Forelimb muscle (tissue), 1 donor: ENCODE data around the gene COMT. TPM values are rescaled to one million over a fixed set of nuclear protein-coding genes. Genes with fewer than 3 reads are reported as not detected.

Experiments
- DNase-seq: peaks from one replicate; pipeline ENCODE4 v3.0.0-alpha.2; 2013; ENCODE audit warnings: low read depth
- polyA plus RNA-seq: library from polyadenylated mRNA; unstranded; fragments of 120-200 nt; gene quantifications from one replicate; pipeline ENCODE4 v1.2.1, GENCODE V29; 2013; ENCODE audit not compliant: insufficient read length

Gene COMT
- polyA plus RNA-seq, 1 donor, result 90.1 TPM

DNA sequence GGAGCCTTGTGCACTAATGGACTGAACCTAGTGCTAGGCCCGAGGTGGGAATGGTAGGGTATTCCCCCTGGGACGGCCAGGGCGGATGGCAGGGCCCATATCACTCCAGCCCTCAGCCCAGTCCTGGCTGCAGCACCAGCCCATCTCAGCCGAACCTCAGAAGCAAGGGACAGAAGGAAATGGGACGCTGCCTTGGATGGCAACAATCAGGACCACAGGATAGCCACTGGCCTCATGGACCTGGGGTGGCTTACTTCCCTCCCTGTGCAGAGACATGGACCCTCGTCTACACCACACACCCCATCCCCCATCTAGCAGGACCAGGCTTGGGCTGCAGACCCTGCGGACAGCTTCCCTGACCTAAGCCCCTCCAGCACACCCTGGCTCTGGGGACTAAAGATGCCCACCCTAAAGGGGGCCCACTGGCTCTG lies 50.9 kb downstream of the COMT start:
- no peak for DNase-seq

DNA sequence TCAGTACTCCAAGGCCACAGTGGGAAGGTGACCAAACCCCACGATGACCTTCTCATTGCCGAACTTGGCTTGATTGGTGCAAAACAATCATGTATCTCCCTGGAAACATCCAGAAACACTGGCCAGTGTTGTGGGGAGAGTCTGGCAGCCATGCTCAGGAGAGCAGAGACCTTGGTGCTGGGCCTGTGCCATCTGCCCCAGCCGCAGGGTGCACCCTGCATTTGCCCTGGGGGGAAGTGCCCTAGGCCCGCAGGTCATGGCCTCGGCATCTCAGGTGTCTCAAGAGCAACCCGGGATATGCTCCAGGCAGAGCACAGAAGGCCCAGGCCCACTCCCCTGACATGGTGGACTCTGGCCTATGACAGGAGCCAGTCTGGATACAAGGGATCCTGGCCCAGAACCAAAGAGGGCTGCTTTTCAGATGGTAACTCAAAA lies 51.4 kb downstream of the COMT start:
- DNase-seq, result no peak

DNA sequence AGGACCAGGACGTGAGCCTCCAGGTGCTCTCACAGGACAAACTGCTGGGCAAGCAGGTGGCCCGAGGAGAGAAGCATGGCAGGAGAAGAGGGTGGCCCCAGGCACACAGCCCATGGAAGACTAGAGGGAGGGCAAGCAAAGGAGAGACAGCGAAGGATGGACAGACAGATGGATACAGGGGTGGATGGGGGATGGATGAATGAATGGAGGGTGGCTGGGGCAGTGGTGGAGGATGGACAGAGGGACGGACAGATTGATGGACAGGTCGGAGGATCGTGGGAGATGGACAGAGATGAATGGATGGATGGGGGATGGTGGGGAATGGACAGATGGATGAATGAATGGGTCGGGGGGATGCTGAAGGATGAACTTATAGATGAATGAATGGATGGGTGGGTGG lies 52.4 kb downstream of the COMT start:
- DNase-seq, result no peak

DNA sequence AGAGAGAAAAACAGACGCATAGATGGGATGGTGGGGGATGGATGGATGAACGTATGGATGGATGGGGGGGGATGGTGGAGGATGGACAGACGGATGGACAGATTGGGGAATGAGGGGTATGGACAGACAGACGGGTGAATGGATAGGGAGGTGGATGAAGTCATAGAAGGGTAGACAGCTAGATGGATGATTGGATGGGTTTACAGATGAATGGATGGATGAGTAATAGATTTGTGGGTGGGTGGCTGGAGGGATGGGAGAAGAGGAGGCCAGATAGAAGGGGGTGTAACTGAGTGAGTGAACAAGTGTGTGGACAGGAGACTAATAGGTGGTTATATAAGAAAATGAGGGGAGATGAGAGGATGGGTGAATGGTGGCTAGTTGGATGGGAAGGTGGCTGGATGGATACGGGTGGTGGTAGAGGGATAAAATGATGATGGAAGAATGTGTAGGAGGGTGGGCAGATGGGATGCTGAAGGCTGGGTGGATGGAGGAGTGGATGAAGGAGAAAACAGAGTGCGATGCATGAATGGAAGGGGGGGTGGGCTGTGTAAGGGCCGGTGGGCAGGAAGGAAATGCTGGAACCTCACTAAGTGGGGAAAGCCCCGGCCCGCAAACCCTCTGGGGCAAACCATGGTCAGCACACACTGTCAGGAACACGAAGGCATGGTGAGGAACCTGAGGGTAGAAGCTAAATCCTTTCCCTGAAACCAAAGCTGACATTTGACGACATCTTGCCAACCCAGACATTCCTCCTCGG lies 53.5 kb downstream of the COMT start:
- no peak for DNase-seq

DNA sequence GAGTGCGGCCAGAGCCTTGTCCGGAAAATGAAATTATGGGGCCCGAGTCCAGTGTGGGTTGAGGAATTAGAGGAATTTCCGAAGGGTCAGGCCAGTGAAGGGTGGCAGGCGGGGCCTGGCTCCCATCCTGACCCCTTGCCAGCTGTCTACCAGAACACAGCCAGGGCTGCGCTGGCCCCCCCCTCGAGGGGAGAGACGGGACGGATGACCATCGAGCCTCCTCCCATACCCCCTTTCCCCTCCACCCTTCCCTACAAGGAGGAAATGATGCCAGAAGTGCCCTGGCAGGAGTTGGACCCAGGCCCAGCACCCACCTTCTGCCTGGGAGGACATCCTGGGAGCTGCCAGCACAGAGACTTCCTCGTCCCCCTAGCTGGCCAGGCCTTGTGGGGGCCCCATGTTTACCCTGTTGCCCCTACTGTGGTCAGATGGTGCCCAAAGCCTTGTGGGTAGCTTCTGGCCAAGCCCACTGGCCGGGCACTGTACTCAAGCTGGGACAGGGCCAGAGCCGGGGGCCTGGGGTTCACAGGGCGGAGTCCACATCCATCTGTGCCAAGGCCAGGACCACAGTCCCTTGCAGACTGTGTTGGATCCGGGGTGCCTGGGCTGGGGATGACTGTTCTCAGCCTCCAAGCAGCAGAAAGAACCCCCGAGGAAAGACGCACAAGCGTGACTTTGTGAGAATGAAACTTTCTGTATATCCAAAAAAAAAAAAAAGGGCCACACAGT lies 54.2 kb downstream of the COMT start:
- no peak for DNase-seq

DNA sequence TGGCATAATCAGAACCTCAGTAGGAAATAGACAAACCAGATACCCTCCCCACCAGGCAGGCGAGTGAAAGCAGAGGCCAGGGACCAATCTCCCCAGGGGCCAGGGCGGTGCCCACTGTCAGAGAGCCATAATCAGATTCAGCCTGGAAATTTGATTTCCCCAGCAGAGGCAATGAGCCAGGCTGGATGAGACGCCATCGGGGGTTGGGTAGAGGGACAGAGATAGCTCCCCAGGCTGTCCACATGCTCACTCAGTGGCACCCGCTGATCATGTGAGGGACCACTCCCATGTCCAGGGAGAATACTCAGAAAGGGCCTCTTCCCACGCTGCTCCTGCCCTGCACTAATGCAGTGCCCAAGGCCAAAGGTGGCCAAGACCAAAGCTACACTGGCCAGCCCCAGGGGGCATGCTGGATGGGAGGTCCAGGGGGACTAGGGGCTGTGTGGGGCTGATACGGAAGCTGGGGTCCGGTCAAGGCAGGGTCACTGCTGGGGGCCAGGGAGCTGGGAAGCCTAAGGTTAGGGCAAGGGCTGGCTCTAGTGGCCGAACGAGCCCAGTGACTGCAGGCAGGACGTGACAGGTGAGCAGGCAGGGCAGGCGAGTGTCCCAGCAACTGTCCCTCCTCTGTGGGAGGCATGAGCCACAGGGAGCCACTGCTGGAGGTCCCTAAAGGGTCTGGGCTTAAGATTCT lies 55.3 kb downstream of the COMT start:
- DNase-seq, result no peak

DNA sequence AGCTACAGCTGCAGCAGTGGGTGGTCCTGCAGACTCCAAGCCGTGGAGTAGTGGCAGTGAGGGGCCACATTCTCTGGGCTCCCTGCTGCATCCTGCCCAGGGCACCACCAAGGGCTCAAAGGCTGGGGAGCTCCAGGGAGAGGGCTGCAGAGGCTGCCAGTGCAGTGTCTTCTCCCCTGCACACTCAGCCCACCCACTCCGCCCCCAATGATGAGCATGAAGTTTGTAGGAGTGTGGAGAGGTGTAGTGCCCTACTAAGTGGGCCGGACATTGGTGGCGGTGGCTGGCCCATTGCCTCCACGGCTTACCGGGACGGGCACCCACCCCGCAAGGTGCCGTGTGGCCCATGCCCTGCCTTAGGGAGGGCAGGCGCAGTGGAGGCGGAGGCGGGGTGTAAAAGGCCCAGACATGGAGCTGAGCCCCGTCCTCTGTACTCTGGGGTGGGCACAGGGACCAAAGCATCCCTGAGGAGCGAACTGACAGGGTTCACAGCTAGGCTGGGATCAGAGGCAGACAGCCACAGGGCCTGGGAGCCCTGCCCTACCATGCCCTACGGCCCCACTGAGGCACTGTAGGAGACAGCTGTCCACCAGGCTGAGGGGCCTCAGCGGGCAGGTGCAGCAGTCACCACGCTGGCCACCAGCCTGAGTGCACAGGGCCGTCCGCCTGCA lies 56.1 kb downstream of the COMT start:
- DNase-seq, result no peak

DNA sequence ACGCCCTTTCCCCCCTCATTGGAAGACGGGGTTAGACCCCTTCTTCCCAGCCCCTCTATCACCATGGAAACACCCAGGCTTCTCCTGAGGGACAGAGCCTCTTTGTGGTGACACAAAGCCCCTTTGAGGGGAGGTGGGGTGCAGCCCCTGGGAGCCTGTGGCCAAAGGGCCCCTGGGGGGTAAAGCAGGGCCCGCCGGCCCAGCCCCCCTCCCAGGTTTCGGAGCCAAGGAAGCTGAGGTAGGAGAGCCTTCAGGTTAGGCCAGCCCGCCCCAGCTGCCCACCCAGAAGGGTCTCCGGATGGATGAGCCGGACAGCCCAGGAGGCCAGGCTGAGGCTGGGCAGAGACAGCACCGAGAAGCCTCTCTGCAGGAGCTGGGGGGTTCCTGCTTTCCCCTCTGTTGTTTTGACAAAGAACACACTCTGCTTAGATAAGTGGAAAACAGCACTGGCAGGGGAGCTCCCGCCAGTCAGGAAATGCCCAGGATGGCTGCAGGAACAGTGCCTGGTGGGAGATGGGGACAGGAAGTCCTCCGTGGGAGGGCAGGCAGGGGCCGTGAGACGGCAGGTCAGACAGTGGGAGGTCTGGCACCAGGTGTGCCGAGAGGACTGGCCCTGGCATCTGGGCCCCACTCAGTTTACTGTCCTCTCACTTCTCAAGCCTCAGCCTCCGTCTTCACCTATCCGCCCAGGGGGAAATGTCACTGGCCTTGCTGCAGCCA lies 56.8 kb downstream of the COMT start:
- DNase-seq, result no peak

DNA sequence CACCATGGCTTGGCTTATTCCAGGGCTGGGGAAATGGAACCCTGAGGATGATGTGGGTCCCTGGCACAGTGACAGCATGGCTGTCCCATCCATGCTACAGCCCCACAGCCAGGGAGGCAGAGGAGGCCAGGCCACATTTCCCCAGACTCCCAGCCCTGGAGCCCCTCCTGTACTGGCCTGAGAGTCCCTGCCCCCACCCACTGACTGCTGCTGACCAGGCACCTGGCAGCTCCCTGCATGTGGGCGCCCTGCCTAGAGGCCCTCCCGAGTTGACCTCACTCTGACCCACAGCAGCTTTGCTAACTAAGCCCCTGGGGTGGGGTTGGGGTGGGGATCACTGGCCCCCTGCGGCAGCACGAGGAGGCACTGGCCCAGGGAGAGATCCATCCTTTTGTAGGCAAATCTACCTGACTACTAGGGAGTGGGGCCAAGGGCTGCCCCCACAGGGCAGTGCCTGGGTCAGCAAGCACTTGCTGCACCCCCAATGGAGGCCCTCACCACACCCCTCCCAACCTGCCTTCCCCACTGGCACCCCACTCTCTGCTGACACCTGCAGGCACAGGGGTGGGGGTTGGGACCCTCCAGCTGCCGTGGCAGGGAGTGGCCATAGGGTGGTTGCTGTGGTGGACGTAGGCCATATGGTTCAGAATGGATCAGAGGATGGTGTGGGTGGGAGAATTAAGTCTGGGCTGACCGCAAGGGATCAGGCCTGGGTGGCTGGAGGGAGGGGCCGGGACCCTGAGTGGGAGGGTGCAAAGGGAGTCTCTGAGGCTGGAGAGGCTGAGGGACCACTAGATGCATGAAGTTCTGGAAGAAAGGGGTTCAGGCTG lies 57.6 kb downstream of the COMT start:
- no peak for DNase-seq

DNA sequence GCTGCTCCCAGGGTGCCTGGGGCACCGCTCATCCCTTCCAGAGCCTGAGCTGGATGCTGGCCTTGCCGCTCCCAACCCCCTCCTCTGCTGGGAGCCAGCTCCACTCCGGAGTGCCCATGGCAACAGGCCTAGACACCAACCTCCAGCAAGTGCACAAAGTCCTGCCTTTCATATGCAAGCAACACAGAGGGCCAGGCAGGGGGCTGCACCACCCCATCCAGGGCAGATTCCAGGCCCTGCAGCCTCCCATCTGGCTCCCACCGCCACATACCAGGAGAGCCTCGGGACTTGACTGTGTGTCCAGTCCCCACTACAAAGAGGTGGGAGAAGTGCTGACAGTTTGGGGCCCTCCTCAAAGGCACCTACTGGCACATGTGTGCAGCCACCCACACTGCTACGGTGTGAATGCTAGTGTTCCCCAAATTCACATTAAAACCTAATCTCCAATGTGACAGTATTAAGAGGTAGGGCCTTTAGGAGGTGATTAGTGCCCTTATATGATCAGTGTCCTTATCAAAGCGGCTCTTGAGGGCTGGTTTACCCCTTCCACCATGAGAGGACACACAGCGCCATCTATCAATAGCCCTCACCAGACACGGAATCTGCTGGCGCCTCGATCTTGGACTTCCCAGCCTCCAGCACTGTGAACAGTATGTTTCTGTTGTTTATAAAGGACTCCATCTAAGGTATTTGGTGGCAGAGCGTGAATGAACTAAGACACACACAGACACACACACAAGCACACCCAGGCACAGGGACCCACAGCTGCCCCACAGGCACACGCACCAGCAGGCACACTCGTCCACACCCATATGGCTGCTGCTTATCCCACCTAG lies 58.9 kb downstream of the COMT start:
- DNase-seq, result no peak

DNA sequence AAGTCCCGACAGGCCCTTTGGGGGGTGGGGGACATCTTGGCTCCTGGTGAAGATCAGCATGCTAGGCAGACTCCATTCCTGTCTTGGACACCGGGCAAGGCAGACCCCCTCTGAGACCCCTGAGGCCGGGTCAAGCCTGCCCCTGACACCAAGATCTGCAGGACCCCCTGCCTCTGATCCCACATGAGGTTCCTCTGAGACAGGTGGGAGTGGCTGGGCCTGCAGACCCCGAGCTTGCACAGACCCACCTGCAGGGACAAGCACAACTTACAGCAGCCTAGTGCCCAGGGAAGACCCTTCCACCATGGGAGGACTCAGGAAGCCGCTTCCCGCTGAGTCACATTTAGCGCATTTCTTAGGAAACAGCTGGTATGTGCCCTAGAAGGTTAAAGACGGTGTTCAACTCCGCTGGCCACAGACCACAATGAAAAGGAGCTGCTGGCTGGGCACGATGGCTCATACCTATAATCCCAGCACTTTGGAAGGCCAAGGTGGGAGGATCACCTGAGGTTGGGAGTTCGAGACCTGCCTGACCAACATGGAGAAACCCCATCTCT lies 59.6 kb downstream of the COMT start:
- no peak for DNase-seq

DNA sequence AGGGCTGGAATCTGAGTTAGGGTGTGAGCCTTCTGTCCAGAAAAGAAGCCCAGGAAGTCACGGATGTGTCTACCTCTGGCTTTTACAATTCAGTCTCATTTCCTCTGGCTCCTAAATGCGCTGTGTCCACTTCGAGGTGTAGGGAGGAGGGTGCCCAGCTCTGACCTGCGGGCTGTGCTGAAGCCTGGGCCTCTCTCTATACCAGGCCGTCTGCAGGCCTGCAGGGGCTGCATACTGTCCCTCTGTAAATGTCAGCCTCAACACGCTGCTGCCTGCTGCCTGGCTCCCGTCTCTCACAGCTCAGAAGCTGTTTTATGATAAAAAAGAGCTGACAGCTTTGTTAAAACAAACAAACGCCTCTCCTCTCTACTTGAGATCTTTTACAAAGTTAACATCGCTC lies 60.6 kb downstream of the COMT start:
- DNase-seq, result no peak

DNA sequence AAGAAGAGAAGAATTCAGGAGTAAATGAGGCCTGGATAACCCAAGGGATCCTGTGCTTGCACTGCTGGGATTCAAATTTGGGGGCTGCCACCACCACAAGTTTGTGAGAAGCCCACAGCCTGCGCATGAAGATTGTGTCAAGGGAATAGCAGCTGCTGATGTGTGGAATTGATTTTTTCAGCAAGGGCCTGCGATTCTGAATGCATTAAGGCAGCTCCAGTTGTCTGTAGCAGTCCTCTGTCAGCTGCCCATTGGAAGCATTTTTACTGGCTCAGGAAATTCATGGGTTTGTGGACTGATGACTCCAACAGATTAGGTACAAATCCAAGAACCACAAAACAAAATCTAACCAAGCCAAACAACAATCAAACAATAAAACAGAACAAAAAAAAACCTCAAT lies 61.1 kb downstream of the COMT start:
- DNase-seq, result no peak

DNA sequence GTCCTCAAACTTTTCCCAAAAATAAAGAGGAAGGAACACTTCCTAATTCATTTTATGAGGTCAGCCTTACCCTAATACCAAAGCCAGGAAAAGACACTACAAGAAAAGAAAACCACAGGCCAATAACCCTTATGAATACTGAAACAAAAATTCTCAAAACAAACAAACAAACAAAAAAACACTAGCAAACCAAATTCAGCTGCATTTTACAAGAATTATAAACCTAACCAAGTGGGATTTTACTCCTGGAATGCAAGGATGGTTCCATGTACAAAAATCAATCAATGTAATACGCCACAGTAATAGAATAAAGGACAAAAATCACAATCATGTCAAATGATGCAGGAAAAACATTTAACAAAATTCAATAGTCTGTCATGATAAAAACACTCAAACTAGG lies 61.7 kb downstream of the COMT start:
- DNase-seq, result no peak

DNA sequence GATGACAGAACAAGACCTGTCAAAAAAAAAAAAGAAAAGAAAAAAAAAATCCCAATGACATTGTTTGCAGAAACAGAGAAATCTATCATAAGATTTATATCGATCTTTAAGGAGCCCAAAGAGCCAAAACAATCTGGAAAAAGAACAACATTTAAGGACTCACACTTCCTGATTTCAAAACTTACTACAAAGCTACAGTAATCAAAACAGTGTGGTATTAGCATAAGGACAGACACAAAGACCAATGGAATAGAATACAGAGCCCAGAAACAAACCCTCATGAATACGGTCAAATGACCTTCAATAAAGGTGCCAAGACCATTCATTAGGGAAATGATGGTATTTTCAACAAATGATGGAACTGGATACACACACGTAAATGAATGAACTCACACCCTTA lies 62.9 kb downstream of the COMT start:
- no peak for DNase-seq

DNA sequence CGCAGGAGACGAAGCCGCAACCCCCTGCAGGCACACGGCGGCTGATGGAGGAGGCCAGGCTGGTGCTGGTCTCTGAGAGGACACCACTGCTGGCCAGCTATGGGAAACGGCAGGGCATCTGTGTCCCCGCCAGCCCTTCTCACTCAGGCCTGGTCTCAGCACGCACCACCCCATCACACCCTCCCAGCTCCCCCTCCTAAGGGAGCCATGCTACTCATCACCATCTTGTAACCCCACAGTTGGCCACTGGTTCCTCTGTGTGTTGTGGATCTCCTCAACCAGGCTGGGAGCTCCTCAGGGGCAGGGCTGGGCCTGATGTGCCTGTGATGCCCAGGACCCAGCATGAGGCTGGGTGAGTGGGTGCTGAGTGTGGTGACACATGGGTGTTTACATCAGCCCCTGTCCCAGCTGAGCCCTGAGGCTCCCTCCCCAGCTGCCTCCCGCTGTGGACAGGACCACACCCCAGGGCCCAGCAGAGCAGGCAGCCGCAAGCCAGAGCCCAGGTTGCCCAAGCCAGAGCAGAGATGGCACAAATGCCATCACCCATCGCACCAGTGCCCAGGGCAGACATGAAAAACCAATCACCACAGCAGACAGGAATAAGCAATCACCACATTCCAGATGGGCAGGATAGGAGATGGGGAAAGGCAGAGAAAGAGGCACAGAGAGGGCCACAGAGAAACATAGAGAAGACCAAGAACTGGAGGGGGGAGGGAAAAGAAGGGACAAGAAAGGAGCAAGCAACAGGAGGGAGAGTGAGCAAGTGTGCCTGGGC lies 66.8 kb downstream of the COMT start:
- no peak for DNase-seq

DNA sequence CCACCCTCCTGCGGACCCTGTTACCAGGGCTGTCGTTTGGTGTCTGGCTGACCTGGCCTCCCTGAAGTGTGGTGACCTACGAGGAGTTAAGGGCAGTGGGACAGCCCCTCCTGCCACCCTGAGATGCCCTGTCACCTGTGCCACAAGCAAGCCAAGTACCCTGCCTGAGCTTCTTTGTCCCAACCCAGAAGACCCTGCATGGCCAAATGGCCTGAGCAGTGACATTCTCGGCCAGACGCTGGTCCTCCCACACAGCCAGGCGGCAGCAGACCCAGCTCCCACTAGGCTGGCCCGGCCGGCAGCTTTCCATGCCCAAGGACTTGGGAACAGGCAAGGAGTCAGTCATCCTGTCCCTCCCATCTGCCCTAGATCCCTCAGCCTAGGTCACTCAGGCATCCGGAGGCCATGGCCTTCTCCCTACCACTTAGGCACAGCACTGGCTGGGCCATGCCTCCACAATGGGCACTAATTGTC lies 67.5 kb downstream of the COMT start:
- no peak for DNase-seq

DNA sequence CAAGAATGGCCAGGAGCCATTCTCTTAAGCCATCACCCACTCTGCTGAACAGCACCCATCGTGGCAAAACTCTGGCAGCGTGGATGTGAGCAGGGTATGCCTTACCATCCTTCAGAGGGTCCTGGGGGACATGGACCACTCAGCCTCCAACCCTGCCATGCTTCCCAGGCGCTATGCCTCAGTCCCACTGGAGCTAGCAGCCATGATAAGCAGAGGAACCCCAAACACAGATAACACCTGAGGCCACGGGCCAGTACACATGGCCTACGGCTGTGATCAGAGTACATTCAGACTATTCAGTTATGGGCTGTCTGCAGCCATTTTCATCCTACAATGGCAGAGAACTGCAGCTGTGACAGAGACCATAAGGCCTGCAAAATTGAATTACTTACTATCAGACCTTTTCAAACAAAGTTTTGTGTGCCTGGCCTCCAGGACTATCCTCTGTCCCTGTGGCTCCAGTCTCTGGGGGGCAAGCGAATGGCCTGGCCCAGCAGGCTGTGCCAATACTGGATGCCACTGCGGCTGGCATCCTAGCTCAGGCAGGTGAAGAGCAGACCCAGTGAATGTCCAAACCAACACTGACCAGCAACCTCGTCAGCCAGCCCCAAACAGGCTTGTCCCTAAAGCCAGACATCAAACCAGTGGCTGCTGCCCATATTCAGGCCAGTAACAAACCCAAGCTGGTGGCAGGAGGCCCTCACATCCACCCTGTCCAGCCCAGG lies 68.2 kb downstream of the COMT start:
- DNase-seq, result no peak
